ENCODE measurements around the gene MYLK. TPM values are rescaled to one million over a fixed set of nuclear protein-coding genes. Genes with fewer than 3 reads are reported as not detected.

Gene MYLK
- total and polyA plus RNA-seq, 4 donors, result 17.1 to 158 (median 41.9) TPM

DNA sequence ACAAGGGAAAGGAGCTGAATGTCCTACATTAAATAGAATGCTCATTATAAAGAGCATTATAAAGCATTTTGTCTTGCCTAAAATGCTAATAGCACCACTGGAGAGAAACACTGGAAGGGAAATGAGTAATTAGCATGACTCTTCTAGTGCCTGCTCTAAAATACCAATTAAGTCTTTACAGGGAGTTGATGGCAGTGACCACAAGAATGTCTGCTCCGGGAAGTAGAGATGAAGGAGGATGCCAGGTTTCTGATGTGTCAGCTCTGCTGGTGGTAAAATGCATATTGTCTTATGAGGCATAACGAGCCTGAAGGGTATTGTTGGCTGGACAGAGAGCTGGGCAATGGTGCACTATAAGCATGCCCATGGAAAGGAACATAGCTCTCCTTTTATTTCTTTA is 49.5 kb downstream of the MYLK start:
- no peaks in the 10 kb centered on the region for H3K27me3 ChIP-seq (ENCODE audit: control insufficient read depth in 4 of 4, insufficient read depth in 4 of 4, low read length in 3 of 4)
- TF ChIP-seq SP1 (IDR thresholded peaks at IDR 0.05), result no peak
- TF ChIP-seq, protein P1, sequence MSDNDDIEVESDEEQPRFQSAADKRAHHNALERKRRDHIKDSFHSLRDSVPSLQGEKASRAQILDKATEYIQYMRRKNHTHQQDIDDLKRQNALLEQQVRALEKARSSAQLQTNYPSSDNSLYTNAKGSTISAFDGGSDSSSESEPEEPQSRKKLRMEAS (IDR thresholded peaks at IDR 0.05), result no peak
- TF ChIP-seq ZBTB33 (IDR thresholded peaks at IDR 0.05), result no peak
- no peak for TF ChIP-seq GABPA (IDR thresholded peaks at IDR 0.05 in 1 of 2, conservative IDR thresholded peaks at IDR 0.05 in 1 of 2)
- no peak for TF ChIP-seq TAF1 (conservative IDR thresholded peaks at IDR 0.05)
- TF ChIP-seq YY1 (IDR thresholded peaks at IDR 0.05), result no peak
- no peak for TF ChIP-seq NR2F2 (IDR thresholded peaks at IDR 0.05)
- TF ChIP-seq RXRA (IDR thresholded peaks at IDR 0.05), result no peak
- TF ChIP-seq HNF4G (IDR thresholded peaks at IDR 0.05), result no peak
- TF ChIP-seq, protein P2, sequence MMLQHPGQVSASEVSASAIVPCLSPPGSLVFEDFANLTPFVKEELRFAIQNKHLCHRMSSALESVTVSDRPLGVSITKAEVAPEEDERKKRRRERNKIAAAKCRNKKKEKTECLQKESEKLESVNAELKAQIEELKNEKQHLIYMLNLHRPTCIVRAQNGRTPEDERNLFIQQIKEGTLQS (IDR thresholded peaks at IDR 0.05), result no peak
- TF ChIP-seq EGR1 (IDR thresholded peaks at IDR 0.05; ENCODE audit: low read depth in 2 of 2), result no peak
- TF ChIP-seq FOXA2 (IDR thresholded peaks at IDR 0.05), result no peak
- TF ChIP-seq FOXA1 (IDR thresholded peaks at IDR 0.05), result no peak
- no peak for TF ChIP-seq CTCF (IDR thresholded peaks at IDR 0.05; ENCODE audit: low read depth, low read length, missing input control)
- WGBS, result 86% methylated on average over 2 of the region's 2 CpGs
- no peak for DNase-seq (ENCODE audit: low spot score)
- no peak overlapping the region for H3K9ac ChIP-seq (ENCODE audit: low read depth in 1 of 2, low read length in 2 of 2)
- H3K36me3 ChIP-seq (ENCODE audit: control insufficient read depth in 4 of 4, insufficient read depth in 3 of 4, low read depth in 1 of 4, low read length in 3 of 4), result peaks cover 0 to 1% (median 0%) of the 10 kb centered on the region in 4 donors
- no peaks in the 10 kb centered on the region for H3K4me1 ChIP-seq (ENCODE audit: control insufficient read depth in 4 of 4, insufficient read depth in 4 of 4, low read length in 3 of 4)
- H3K4me3 ChIP-seq (ENCODE audit: low read depth in 1 of 3, low read length in 3 of 3), result no peak overlapping the region
- no peak overlapping the region for H3K27ac ChIP-seq (ENCODE audit: low read depth in 1 of 2, low read length in 2 of 2)
- H3K9me3 ChIP-seq (ENCODE audit: control insufficient read depth in 4 of 4, low read length in 3 of 4), result peaks cover 0 to 4% (median 1%) of the 10 kb centered on the region in 4 donors

- no peak overlapping the region for H3K27ac ChIP-seq (ENCODE audit: low read depth in 1 of 2, low read length in 2 of 2)
- H3K4me1 ChIP-seq (ENCODE audit: control insufficient read depth in 4 of 4, insufficient read depth in 4 of 4, low read length in 3 of 4), result no peaks in the 10 kb centered on the region
- TF ChIP-seq FOXA1 (IDR thresholded peaks at IDR 0.05), result no peak
- TF ChIP-seq NR2F2 (IDR thresholded peaks at IDR 0.05), result no peak
- no peak for TF ChIP-seq HNF4G (IDR thresholded peaks at IDR 0.05)
- no peak for TF ChIP-seq FOXA2 (IDR thresholded peaks at IDR 0.05)
- no peak for TF ChIP-seq RXRA (IDR thresholded peaks at IDR 0.05)
- no peak for TF ChIP-seq YY1 (IDR thresholded peaks at IDR 0.05)
- TF ChIP-seq SP1 (IDR thresholded peaks at IDR 0.05), result no peak
- TF ChIP-seq, protein P2 (IDR thresholded peaks at IDR 0.05), result no peak
- no peak for TF ChIP-seq CTCF (IDR thresholded peaks at IDR 0.05; ENCODE audit: low read depth, low read length, missing input control)
- no peak for TF ChIP-seq HNF4A (conservative IDR thresholded peaks at IDR 0.05)
- TF ChIP-seq, protein P3, sequence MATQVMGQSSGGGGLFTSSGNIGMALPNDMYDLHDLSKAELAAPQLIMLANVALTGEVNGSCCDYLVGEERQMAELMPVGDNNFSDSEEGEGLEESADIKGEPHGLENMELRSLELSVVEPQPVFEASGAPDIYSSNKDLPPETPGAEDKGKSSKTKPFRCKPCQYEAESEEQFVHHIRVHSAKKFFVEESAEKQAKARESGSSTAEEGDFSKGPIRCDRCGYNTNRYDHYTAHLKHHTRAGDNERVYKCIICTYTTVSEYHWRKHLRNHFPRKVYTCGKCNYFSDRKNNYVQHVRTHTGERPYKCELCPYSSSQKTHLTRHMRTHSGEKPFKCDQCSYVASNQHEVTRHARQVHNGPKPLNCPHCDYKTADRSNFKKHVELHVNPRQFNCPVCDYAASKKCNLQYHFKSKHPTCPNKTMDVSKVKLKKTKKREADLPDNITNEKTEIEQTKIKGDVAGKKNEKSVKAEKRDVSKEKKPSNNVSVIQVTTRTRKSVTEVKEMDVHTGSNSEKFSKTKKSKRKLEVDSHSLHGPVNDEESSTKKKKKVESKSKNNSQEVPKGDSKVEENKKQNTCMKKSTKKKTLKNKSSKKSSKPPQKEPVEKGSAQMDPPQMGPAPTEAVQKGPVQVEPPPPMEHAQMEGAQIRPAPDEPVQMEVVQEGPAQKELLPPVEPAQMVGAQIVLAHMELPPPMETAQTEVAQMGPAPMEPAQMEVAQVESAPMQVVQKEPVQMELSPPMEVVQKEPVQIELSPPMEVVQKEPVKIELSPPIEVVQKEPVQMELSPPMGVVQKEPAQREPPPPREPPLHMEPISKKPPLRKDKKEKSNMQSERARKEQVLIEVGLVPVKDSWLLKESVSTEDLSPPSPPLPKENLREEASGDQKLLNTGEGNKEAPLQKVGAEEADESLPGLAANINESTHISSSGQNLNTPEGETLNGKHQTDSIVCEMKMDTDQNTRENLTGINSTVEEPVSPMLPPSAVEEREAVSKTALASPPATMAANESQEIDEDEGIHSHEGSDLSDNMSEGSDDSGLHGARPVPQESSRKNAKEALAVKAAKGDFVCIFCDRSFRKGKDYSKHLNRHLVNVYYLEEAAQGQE (IDR thresholded peaks at IDR 0.05), result no peak
- no peak for TF ChIP-seq TAF1 (conservative IDR thresholded peaks at IDR 0.05)
- no peak for TF ChIP-seq GABPA (IDR thresholded peaks at IDR 0.05 in 1 of 2, conservative IDR thresholded peaks at IDR 0.05 in 1 of 2)
- TF ChIP-seq ZBTB33 (IDR thresholded peaks at IDR 0.05), result no peak
- no peak for TF ChIP-seq JUND (IDR thresholded peaks at IDR 0.05)
- WGBS, result 70% methylated on average over 1 of the region's 1 CpG
- peaks cover 0 to 1% (median 0%) of the 10 kb centered on the region in 4 donors for H3K36me3 ChIP-seq (ENCODE audit: control insufficient read depth in 4 of 4, insufficient read depth in 3 of 4, low read depth in 1 of 4, low read length in 3 of 4)
- no peak for DNase-seq (ENCODE audit: low spot score)
- H3K4me3 ChIP-seq (ENCODE audit: low read depth in 1 of 3, low read length in 3 of 3), result no peak overlapping the region
- peaks cover 0 to 4% (median 3%) of the 10 kb centered on the region in 4 donors for H3K9me3 ChIP-seq (ENCODE audit: control insufficient read depth in 4 of 4, low read length in 3 of 4)
- no peak overlapping the region for H3K9ac ChIP-seq (ENCODE audit: low read depth in 1 of 2, low read length in 2 of 2)
- H3K27me3 ChIP-seq (ENCODE audit: control insufficient read depth in 4 of 4, insufficient read depth in 4 of 4, low read length in 3 of 4), result no peaks in the 10 kb centered on the region
Observed at GRCh38 chr3:123833398-123833785, 50.7 kb downstream of the MYLK start.

Data from liver (tissue), 9 donors.